Vagina (tissue), 2 donors: ENCODE data around the gene METTL13. TPM values are rescaled to one million over a fixed set of nuclear protein-coding genes. Genes with fewer than 3 reads are reported as not detected.
A peak's percentile ranks its signal among the peaks of the same experiment; 100 is the strongest.

Experiments used
- DNase-seq, 2 donors: peaks; one replicate each; pipeline ENCODE4 v3.0.0-alpha.2; 2017; ENCODE audit errors: extremely low spot score in 2 of 2
- H3K27ac ChIP-seq: fragments of 200-600 bp; sonication (generic); one replicate; pipeline ENCODE4 v1.5.1; 2019
- H3K27me3 ChIP-seq: fragments of 200-600 bp; sonication (generic); one replicate; pipeline ENCODE4 v1.5.1; 2019
- H3K36me3 ChIP-seq, 2 donors: fragments of 200-600 bp; sonication (generic); one replicate each; pipeline ENCODE4 v1.5.1; 2017 to 2019
- H3K4me1 ChIP-seq: fragments of 200-600 bp; sonication (generic); one replicate; pipeline ENCODE4 v1.5.1; 2019
- H3K4me3 ChIP-seq, 2 donors: fragments of 200-600 bp; sonication (generic); 1 replicate in 1 of 2; 2 replicates in 1 of 2; pipeline ENCODE4 v1.5.1; 2016 to 2019
- H3K9me3 ChIP-seq: fragments of 200-600 bp; sonication (generic); one replicate; pipeline ENCODE4 v1.5.1; 2019
- POLR2A ChIP-seq, 2 donors: fragments of 450-650 bp; IDR thresholded peaks; one replicate each; pipeline ENCODE4 v1.6.1; 2017; ENCODE audit warnings: antibody characterized with exemption in 2 of 2, mild to moderate bottlenecking in 2 of 2, moderate library complexity in 2 of 2
- POLR2AphosphoS5 ChIP-seq, 2 donors: sonication (generic); formaldehyde crosslinking; IDR thresholded peaks; one replicate each; pipeline ENCODE4 v1.9.0; 2017; ENCODE audit warnings: antibody characterized with exemption in 2 of 2, mild to moderate bottlenecking in 2 of 2, low read depth in 1 of 2; ENCODE audit not compliant: insufficient read depth in 1 of 2
- intact Hi-C: fragments of 100-400 bp; cut with DNase I; formaldehyde crosslinking; loops from one replicate; pipeline ENCODE4 v1.15.1; 2023
- total RNA-seq: library from RNA; depleted of rRNA; stranded (reverse); fragments of >200 nt; gene quantifications from one replicate; pipeline ENCODE4 v1.2.3, GENCODE V29; 2016
- TF ChIP-seq, protein P1 (sequence below), 3 experiments: fragments of 450-650 bp in 2 of 3; fragments of 200-600 bp in 1 of 3; sonication (generic) in 1 of 3; IDR thresholded peaks; one replicate each; pipeline ENCODE4 v1.5.1; 2017 to 2019; ENCODE audit warnings: antibody characterized with exemption in 3 of 3, mild to moderate bottlenecking in 2 of 3, moderate library complexity in 2 of 3

Gene METTL13
- total RNA-seq, 1 donor from 2014 or later: 15.5 TPM

DNA sequence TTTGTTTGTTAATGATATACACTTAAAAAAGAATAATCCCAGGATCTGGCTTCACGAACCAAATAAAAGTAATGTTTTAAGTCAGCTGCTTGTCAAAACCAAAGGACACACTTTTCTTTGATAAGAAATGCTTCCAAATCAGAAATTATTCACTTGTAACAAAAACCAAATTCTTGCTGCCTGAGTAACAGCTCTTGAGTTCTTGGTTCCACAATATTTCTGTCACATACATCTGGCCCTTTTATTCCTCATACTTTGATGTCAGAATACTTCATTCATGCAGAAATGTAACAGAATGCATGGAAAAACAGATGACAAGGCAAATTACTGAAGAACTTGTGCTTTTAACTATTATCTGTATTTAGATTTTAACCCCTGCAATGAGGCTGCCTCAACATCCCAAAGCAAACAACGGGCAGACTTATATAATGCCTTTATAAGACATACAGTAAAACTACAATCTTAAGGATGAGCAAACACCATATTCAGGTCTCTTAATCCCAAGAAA is 41.0 kb upstream of the METTL13 start:
- Histone ChIP-seq H3K36me3 (peaks cover 0 to 26% of the 10 kb centered on the region in 2 donors), H3K27ac (no peak overlapping the region), H3K9me3 (no peaks in the 10 kb centered on the region), H3K27me3 (no peaks in the 10 kb centered on the region), H3K4me1 (peaks cover 24% of the 10 kb centered on the region), H3K4me3 (peak overlapping the region in 1 of 2 donors; percentile 71)
- TF ChIP-seq POLR2AphosphoS5 (IDR thresholded peaks at IDR 0.05; ENCODE audit: insufficient read depth in 1 of 2, low read depth in 1 of 2) (no peak), POLR2A (IDR thresholded peaks at IDR 0.05) (no peak)
- TF ChIP-seq, protein P1, sequence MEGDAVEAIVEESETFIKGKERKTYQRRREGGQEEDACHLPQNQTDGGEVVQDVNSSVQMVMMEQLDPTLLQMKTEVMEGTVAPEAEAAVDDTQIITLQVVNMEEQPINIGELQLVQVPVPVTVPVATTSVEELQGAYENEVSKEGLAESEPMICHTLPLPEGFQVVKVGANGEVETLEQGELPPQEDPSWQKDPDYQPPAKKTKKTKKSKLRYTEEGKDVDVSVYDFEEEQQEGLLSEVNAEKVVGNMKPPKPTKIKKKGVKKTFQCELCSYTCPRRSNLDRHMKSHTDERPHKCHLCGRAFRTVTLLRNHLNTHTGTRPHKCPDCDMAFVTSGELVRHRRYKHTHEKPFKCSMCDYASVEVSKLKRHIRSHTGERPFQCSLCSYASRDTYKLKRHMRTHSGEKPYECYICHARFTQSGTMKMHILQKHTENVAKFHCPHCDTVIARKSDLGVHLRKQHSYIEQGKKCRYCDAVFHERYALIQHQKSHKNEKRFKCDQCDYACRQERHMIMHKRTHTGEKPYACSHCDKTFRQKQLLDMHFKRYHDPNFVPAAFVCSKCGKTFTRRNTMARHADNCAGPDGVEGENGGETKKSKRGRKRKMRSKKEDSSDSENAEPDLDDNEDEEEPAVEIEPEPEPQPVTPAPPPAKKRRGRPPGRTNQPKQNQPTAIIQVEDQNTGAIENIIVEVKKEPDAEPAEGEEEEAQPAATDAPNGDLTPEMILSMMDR (IDR thresholded peaks at IDR 0.05): no peak
- DNase-seq: no peak
- intact Hi-C loops: no loop called here

GRCh38 chr1:171740987-171741871 is 40.2 kb upstream of the METTL13 start:
- DNase-seq: no peak
- H3K27ac ChIP-seq: peak overlapping the region; percentile 97
- H3K36me3 ChIP-seq: peaks cover 0 to 19% of the 10 kb centered on the region in 2 donors
- no peaks in the 10 kb centered on the region for H3K9me3 ChIP-seq
- intact Hi-C loops: no loop called here
- peak overlapping the region; percentile 71 to 98 for H3K4me3 ChIP-seq
- H3K27me3 ChIP-seq: no peaks in the 10 kb centered on the region
- peaks cover 24% of the 10 kb centered on the region for H3K4me1 ChIP-seq
- no peak for TF ChIP-seq POLR2A (IDR thresholded peaks at IDR 0.05)
- TF ChIP-seq, protein P1 (IDR thresholded peaks at IDR 0.05): no peak
- TF ChIP-seq POLR2AphosphoS5 (IDR thresholded peaks at IDR 0.05; ENCODE audit: insufficient read depth in 1 of 2, low read depth in 1 of 2): no peak

- Histone ChIP-seq H3K36me3 (peaks cover 0 to 11% of the 10 kb centered on the region in 2 donors), H3K4me3 (peak within 1 kb of the TSS; percentile 71 to 98), H3K27me3 (no peaks in the 10 kb centered on the region), H3K27ac (peak within 1 kb of the TSS; percentile 97), H3K9me3 (no peaks in the 10 kb centered on the region), H3K4me1 (peaks cover 24% of the 10 kb centered on the region)
- intact Hi-C loops: loop anchor here (2.0 kb wide), 1 partner anchor 39 kb away; the partner anchor contains the start of gene METTL13
- no peak for DNase-seq
- TF ChIP-seq POLR2A (IDR thresholded peaks at IDR 0.05) (peak; percentile 77 to 94), POLR2AphosphoS5 (IDR thresholded peaks at IDR 0.05; ENCODE audit: insufficient read depth in 1 of 2, low read depth in 1 of 2) (peak; percentile 74 to 99)
- TF ChIP-seq, protein P1 (IDR thresholded peaks at IDR 0.05): no peak
Measured at GRCh38 chr1:171741872-171742576, 39.4 kb upstream of the METTL13 start, which contains the start of gene VAMP4. Gene VAMP4, minus strand, starts transcription at chr1:171742065. Its CDS starts 3,651 bp downstream, at chr1:171738414.

DNA sequence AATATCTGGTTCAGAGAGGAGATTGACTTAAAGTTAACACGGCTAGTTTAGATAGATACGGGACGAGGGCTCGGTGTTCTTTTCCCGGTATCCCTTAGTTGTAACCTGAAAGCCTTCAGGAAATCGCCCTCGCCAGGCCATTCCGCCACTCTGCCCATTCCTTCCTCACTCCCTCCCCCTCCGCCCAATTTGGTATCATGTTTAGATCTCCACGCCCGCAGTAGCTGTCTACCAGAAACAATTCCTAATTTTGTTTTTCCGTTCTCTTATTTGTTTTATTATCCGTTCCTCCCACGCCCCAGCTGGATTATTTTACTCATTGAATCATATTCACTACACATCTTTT is 38.9 kb upstream of the METTL13 start:
- H3K4me1 ChIP-seq: peaks cover 24% of the 10 kb centered on the region
- TF ChIP-seq, protein P1 (IDR thresholded peaks at IDR 0.05): no peak
- TF ChIP-seq POLR2AphosphoS5 (IDR thresholded peaks at IDR 0.05; ENCODE audit: insufficient read depth in 1 of 2, low read depth in 1 of 2) (no peak), POLR2A (IDR thresholded peaks at IDR 0.05) (no peak)
- H3K27ac ChIP-seq: peak overlapping the region; percentile 97
- intact Hi-C loops: loop anchor here (2.0 kb wide), 1 partner anchor 38 kb away; the partner anchor contains the start of gene METTL13
- no peaks in the 10 kb centered on the region for H3K27me3 ChIP-seq
- DNase-seq: no peak
- H3K4me3 ChIP-seq: peak overlapping the region; percentile 71 to 98
- H3K9me3 ChIP-seq: no peaks in the 10 kb centered on the region
- H3K36me3 ChIP-seq: peaks cover 0 to 6% of the 10 kb centered on the region in 2 donors
